Head of caudate nucleus (tissue), 42 donors: ENCODE measurements around the gene HOXD11.

Experiments used
- DNase-seq, 42 donors: peaks; one replicate each; pipeline versions ENCODE4 v3.0.0 to v3.0.0-alpha.2; 2020 to 2021; ENCODE audit warnings: mixed read lengths in 7 of 42
- intact Hi-C: fragments of 100-400 bp; cut with DNase I; formaldehyde crosslinking; loops from one replicate; pipeline ENCODE4 v1.15.0; 2022

HOXD11 gene

GRCh38 chr2:176090862-176091261 lies 16.2 kb upstream of the HOXD11 start:
- peak in 1 of 42 donors; percentile 1 for DNase-seq
- intact Hi-C loops = loop anchor here (10.0 kb wide), 1 partner anchor 726 kb away; no protein-coding TSS in a partner anchor

GRCh38 chr2:176091329-176092258 lies 15.5 kb upstream of the HOXD11 start:
- DNase-seq = no peak
- intact Hi-C loops = loop anchor here (10.0 kb wide), 1 partner anchor 727 kb away; no protein-coding TSS in a partner anchor

- no peak for DNase-seq
- intact Hi-C loops = loop anchor here (10.0 kb wide), 1 partner anchor 728 kb away; no protein-coding TSS in a partner anchor
Measured at GRCh38 chr2:176092270-176093144, 14.6 kb upstream of the HOXD11 start, which contains the start of gene HOXD13. Gene HOXD13 (plus strand): TSS chr2:176092721. CDS start chr2:176092891, 170 bp downstream.

GRCh38 chr2:176093145-176093897 lies 13.8 kb upstream of the HOXD11 start:
- peak in 1 of 42 donors; percentile 40 for DNase-seq
- intact Hi-C loops = loop anchor here (10.0 kb wide), 1 partner anchor 729 kb away; no protein-coding TSS in a partner anchor

GRCh38 chr2:176093898-176094249 lies 13.2 kb upstream of the HOXD11 start:
- intact Hi-C loops = loop anchor here (10.0 kb wide), 1 partner anchor 729 kb away; no protein-coding TSS in a partner anchor
- no peak for DNase-seq

- intact Hi-C loops = loop anchor here (10.0 kb wide), 1 partner anchor 730 kb away; no protein-coding TSS in a partner anchor
- no peak for DNase-seq
Measured at GRCh38 chr2:176094349-176094748, 12.7 kb upstream of the HOXD11 start.

GRCh38 chr2:176095421-176095820 lies 11.7 kb upstream of the HOXD11 start:
- DNase-seq = no peak
- intact Hi-C loops = loop anchor here (10.0 kb wide), 1 partner anchor 731 kb away; no protein-coding TSS in a partner anchor

- intact Hi-C loops = loop anchor here (10.0 kb wide), 1 partner anchor 732 kb away; no protein-coding TSS in a partner anchor
Measured at GRCh38 chr2:176096243-176096985, 10.7 kb upstream of the HOXD11 start.

GRCh38 chr2:176096986-176097819 lies 9.9 kb upstream of the HOXD11 start:
- intact Hi-C loops = loop anchor here (10.0 kb wide), 1 partner anchor 732 kb away; no protein-coding TSS in a partner anchor

More at GRCh38 chr2:176096243-176096985, 10.7 kb upstream of the HOXD11 start:
- no peak for DNase-seq

GRCh38 chr2:176097820-176098365 lies 9.2 kb upstream of the HOXD11 start:
- intact Hi-C loops = loop anchor here (10.0 kb wide), 1 partner anchor 733 kb away; no protein-coding TSS in a partner anchor
- DNase-seq = no peak

More at GRCh38 chr2:176096986-176097819, 9.9 kb upstream of the HOXD11 start:
- DNase-seq = peak in 39 of 42 donors; percentile 17 to 74 (median 46)

GRCh38 chr2:176098366-176099158 lies 8.5 kb upstream of the HOXD11 start:
- DNase-seq = no peak

GRCh38 chr2:176099159-176099727 lies 7.8 kb upstream of the HOXD11 start:
- no peak for DNase-seq
- intact Hi-C loops = loop anchor here (10.0 kb wide), 1 partner anchor 734 kb away; no protein-coding TSS in a partner anchor

More at GRCh38 chr2:176098366-176099158, 8.5 kb upstream of the HOXD11 start:
- intact Hi-C loops = loop anchor here (10.0 kb wide), 1 partner anchor 734 kb away; no protein-coding TSS in a partner anchor

- intact Hi-C loops = loop anchor here (10.0 kb wide), 1 partner anchor 735 kb away; no protein-coding TSS in a partner anchor
- no peak for DNase-seq
Measured at GRCh38 chr2:176099728-176100546, 7.1 kb upstream of the HOXD11 start, which contains the start of gene HOXD12. Gene HOXD12 (plus strand): TSS chr2:176099795. CDS start chr2:176099802, 7 bp downstream.
